ENCODE measurements around the gene PLEKHA1. TPM values are rescaled to one million over a fixed set of nuclear protein-coding genes. Genes with fewer than 3 reads are reported as not detected.

The PLEKHA1 gene
- total RNA-seq, 1 donor from 2014 or later: 102 TPM

- DNase-seq (ENCODE audit: low read depth): no peak
These were observed 4.5 kb downstream of the PLEKHA1 start for GRCh38 chr10:122379041-122379440.

DNA sequence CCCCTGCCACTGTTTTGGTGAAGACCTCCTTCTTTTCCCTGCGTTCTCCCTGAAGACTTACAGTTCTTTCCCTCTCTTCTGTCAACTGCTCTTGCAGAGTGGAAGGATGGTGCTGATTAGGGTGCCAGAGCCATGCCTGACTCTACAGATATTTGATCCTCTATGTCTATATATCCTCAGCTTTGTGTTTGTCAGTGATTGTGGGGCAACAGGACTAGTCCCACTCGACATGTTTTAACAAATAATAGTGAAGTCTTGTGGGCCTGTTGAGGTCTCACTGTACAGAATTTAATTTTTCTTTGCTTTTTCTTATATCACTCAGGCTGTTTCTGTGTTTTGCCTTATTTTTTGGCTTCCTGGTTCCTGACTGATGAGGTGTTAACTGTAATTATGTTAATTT lies 5.0 kb downstream of the PLEKHA1 start:
- no peak for DNase-seq (ENCODE audit: low read depth)

- DNase-seq (ENCODE audit: low read depth): no peak
These were observed 6.2 kb downstream of the PLEKHA1 start for GRCh38 chr10:122380703-122381102.

DNA sequence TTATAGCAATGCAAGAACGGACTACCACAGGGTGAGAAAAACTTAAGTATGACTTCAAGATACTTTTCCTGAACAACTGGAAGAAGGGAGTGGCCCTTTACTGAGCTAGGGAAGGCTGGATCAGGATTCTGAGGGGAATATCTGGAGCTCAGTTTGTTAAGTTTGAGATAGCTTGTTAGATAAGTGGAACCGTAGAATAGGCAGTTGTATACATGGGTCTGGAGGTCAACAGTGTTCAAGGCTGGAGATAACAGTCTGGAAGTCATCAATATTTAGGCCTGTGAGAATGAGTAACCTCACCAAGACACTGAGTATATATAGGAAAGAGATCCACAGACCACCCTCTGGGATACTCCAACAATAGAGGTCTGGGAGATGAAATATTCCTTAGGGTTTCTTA lies 7.2 kb downstream of the PLEKHA1 start:
- no peak for DNase-seq (ENCODE audit: low read depth)

DNA sequence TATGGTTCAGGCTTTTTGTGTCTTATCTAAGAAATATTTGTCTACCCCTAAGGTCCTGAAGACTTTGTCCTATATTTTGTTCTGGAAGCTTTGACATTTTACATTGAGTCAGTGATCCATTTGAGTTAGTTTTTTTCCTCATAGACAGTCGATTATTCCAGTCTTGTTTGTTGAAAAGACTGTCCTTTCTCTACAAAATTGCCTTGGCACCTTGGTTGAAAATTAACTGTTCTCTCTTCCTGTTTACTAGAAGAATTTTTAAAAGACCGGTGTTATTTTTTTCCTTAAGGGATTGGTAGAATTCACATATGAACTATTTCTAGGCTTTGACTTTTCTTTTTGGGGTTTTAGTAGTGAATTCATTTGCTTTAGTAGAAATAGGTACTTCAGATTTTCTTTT lies 12.0 kb downstream of the PLEKHA1 start:
- DNase-seq (ENCODE audit: low read depth): peak; percentile 71

DNA sequence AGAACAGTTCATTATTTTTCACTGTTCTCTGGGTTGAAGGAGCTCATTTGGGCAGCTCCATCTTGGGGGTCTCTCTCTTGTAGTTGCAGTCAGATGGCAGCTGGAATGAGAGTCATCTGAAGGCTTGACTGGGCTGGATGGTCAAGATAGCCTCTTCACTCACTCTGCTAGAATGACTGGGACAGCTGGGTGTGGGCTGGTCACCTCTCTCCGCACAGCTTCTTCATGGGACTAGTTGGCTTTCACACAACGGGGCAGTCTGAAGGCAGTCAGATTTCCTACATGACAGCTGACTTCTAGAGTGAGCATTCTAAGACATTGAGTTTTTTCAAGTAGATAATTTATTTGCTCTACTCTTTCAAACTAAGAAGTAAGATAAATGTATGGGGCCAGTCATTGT lies 13.1 kb downstream of the PLEKHA1 start:
- no peak for DNase-seq (ENCODE audit: low read depth)

DNA sequence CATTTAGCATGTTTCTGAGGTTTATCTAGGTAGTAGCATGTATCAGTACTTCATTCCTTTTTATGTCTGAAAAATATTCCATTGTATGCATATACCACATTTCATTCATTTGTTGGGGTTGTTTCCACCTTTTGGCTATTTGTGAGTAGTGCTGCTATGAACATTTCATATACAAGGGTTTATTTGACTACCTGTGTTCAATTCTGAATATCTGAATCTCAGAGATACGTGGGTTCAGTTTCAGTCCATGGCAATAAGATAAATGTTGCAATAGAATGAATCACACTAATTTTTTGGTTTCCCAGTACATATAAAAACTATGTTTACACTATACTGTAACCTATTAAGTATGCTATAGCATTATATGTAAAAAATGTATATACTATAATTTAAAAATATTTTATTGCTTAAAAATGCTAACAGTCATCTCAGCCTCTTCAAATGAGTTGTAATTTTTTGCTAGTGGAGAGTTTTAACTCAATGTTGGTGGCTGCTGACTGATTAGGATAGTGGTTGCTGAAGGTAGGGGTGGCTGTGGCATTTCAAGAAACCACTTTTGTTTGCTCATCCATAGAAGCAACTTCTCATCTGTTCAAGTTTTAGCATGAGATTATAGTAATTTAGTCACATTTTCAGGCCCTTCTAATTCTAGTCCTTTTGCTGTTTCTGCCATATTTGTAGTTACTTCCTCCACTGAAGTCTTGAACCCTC lies 13.9 kb downstream of the PLEKHA1 start:
- DNase-seq (ENCODE audit: low read depth): no peak

GRCh38 chr10:122390271-122390670 lies 15.8 kb downstream of the PLEKHA1 start:
- peak; percentile 54 for DNase-seq (ENCODE audit: low read depth)

DNA sequence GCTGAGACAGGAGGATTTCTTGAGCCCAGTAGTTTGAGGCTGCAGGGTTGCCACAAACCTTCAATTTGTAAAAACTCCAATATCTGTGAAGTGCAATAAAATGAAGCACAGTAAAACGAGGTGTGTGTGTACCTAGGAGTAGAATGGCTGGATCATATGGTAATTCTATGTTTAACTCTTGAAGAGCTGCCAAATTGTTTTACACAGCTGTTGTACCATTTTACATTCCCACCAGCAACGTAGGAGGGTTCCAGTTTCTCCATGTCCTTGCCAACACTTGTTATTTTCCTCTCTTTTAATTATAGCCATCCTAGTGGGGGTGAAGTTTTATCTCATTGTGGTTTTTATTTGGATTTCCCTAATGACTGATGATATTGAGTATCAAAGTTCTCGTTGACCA lies 16.2 kb downstream of the PLEKHA1 start:
- no peak for DNase-seq (ENCODE audit: low read depth)

DNA sequence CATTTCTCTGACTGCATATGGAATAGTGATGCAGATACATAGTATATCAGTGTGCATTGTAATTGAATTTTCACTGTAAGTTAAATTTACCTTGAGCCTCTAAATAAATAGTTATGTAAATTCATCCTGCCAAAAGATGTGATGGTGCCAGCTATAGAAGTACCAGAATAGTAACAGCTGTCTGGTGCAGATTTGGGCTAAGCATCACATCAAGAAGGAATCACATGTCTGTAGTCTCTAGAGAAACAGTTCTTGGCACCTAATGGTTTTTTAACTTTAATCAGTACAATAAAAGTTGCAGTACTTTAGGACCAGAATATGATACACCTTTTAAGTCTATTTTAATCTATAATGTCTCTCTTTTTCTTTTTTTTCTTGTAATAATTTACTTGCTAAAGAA lies 17.4 kb downstream of the PLEKHA1 start:
- DNase-seq (ENCODE audit: low read depth): no peak

DNA sequence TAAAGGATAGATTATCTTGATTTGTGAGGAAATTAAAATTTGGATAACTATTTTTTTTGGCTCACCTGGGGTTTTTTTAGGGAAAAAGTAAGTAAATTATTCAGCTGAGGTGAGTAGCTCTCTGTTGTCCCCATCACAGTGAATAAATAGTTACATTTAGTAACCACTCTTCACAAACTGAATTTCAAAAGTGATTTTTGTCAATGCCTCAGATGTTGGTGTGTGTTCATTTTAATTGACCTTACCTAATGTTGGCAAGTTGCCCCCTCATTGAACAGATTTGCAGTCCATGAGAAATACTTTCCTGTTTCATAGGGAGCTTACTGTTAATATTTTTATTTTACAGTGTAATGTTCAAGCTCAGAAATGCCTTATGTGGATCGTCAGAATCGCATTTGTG lies 18.3 kb downstream of the PLEKHA1 start:
- DNase-seq (ENCODE audit: low read depth): no peak

- no peak for DNase-seq (ENCODE audit: low read depth)
These were observed 18.8 kb downstream of the PLEKHA1 start for GRCh38 chr10:122393288-122393687.

GRCh38 chr10:122402548-122403131 lies 28.1 kb downstream of the PLEKHA1 start:
- DNase-seq (ENCODE audit: low read depth): no peak

- no peak for DNase-seq (ENCODE audit: low read depth)
These were observed 30.1 kb downstream of the PLEKHA1 start for GRCh38 chr10:122404576-122404975.

DNA sequence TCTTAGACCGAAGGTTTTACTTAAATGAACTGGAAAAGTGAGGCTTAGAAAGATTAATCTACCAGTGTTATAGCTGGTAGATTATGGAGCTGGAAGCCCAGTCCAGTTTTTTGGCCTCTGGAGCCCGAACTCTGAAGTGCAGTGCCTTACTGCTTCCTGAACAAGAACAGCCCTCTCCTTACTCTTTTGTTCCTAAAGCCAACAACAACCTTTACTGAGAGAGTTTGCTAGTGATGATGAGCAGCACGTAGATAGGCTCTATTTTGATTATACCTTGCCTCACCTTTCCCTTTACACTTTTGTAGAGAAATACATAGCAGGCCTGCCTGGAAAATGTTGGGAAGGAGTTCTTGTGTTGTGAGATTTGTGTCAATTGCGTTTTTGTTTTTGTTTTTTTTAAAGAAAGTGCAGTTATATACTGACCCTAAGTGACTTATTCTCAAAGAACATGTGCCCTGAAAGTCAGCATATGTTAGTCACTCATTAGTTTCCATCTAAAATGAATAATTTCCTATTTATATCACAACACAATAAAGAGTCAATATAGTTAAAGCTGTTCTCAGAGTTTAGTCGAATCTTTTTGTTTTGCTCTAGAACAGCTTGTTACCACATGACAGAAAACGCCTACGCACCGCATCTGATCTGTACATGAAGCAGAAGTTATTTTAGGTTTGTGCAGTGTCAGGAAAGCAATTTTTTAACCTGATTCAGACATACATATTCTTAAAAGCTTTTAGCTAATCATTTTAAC lies 33.0 kb downstream of the PLEKHA1 start:
- DNase-seq (ENCODE audit: low read depth): no peak

- DNase-seq (ENCODE audit: low read depth): no peak
These were observed 38.8 kb downstream of the PLEKHA1 start for GRCh38 chr10:122413327-122413726.

DNA sequence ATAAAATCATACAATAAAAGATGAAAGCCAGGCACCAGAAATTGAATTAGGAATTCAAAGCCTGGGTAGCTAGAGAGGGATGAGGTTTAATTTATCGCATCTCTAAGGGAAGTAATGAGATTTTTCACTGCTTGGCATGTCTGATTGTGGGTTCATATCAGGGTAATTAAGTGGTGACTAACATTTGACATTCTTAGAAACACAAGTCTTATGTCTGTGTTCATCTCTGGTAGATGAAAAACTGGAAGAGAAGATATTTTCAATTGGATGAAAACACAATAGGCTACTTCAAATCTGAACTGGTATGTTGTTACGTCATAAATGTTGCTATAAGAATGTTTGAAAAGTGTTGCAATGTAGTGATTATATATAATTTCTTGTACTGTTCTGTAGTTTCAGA lies 43.2 kb downstream of the PLEKHA1 start:
- peak; percentile 22 for DNase-seq (ENCODE audit: low read depth)

- no peak for DNase-seq (ENCODE audit: low read depth)
These were observed 44.5 kb downstream of the PLEKHA1 start for GRCh38 chr10:122419016-122419415.

DNA sequence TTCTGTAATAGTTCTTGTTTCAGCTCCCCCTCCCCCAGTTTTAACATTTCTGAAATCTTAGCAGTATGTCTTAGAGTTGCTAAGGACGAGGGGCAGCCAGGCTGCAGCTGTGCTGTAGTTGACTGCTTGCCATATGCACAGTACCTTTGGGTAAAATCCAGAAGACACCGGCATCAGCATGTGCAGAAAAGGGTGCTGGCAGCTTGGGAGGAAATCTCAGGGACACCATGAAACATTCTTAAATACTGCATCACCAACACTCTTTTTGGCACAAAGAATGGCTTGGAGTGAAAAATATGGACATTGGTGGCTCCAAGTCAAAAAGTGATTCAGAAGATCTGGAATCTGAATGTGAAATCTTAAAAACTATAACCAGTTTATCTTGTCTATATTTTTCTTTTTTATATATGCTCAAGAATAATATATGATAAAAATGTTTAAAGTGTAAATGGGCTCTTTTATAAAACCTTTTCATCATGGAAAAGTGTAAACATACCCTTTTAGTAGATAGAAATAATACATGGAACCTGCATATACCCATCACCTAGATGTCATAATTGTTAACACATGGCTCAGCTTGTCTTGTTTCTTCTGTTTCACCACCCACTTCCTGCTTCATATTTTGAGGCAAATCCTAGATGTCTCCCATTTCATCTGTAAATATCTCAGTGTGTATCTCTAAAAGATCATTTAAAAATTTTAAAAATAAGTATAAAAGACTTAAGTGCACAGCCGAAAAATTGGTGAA lies 45.5 kb downstream of the PLEKHA1 start:
- no peak for DNase-seq (ENCODE audit: low read depth)

DNA sequence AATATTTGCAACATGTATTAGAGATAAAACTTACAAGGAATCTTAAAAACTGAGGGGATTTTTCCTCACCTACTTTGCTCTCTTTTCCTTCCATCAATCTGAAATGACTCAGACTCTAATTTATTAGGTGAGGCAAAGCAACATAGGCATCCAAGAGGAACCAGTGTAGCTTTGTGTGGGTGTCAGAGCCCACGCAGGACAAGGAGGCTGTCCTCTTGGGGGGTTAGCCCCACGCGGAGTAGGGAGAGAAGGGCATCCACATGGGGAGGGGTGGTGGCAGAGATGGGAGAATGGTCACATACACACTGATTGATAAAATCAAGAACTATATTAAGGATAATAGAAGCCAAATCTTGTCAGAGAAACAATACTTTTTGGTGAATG lies 46.1 kb downstream of the PLEKHA1 start:
- DNase-seq (ENCODE audit: low read depth): no peak

- no peak for DNase-seq (ENCODE audit: low read depth)
These were observed 46.6 kb downstream of the PLEKHA1 start for GRCh38 chr10:122421054-122421625.

GRCh38 chr10:122421742-122422141 lies 47.2 kb downstream of the PLEKHA1 start:
- no peak for DNase-seq (ENCODE audit: low read depth)
